ENCODE results near the gene KIF19.

DNA sequence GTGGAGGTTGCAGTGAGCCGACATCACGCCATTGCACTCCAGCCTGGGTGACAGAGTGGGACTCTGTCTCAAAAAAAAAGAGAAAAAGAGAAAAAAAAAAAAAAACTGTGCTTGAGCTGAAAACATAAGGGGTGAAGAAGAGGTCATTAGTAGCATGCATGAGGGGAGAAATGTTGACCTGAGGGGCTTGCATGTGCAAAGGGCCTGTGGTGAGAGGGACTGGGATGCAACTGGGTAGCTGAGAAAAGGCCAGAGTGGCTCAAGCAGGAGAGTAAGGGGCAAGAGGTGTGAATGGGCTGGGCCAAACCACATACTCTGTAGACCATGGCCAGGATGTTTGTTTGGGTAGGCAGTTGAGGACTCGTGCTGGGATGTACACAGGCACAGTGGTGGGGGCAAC is 3.4 kb downstream of the KIF19 start:
- TF ChIP-seq POLR2A (IDR thresholded peaks at IDR 0.05; ENCODE audit: control extremely low read depth in 1 of 2, low read depth in 2 of 2, low read length in 2 of 2) (no peak), SP2 (IDR thresholded peaks at IDR 0.05; ENCODE audit: low read length) (no peak), CHD2 (IDR thresholded peaks at IDR 0.05; ENCODE audit: low read length) (no peak), EZH2 (IDR thresholded peaks at IDR 0.05; ENCODE audit: low read depth, low read length, severe bottlenecking) (no peak), ZNF274 (IDR thresholded peaks at IDR 0.05; ENCODE audit: borderline replicate concordance, extremely low read depth, low read length) (no peak)
- TF ChIP-seq, protein P1, sequence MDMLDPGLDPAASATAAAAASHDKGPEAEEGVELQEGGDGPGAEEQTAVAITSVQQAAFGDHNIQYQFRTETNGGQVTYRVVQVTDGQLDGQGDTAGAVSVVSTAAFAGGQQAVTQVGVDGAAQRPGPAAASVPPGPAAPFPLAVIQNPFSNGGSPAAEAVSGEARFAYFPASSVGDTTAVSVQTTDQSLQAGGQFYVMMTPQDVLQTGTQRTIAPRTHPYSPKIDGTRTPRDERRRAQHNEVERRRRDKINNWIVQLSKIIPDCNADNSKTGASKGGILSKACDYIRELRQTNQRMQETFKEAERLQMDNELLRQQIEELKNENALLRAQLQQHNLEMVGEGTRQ (IDR thresholded peaks at IDR 0.05; ENCODE audit: low read length) = no peak
- TF ChIP-seq, protein P2, sequence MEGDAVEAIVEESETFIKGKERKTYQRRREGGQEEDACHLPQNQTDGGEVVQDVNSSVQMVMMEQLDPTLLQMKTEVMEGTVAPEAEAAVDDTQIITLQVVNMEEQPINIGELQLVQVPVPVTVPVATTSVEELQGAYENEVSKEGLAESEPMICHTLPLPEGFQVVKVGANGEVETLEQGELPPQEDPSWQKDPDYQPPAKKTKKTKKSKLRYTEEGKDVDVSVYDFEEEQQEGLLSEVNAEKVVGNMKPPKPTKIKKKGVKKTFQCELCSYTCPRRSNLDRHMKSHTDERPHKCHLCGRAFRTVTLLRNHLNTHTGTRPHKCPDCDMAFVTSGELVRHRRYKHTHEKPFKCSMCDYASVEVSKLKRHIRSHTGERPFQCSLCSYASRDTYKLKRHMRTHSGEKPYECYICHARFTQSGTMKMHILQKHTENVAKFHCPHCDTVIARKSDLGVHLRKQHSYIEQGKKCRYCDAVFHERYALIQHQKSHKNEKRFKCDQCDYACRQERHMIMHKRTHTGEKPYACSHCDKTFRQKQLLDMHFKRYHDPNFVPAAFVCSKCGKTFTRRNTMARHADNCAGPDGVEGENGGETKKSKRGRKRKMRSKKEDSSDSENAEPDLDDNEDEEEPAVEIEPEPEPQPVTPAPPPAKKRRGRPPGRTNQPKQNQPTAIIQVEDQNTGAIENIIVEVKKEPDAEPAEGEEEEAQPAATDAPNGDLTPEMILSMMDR (IDR thresholded peaks at IDR 0.05; ENCODE audit: control extremely low read depth in 1 of 3, insufficient read depth in 1 of 3, low read depth in 1 of 3, low read length in 3 of 3) = no peak

Measured in H1 (cell line).